GM18499 (cell line): Measurements from ENCODE around the gene APOC1.
"Not testable (repeated sequence)": the region's sequence is repeated elsewhere in the genome, so short reads cannot be mapped to it uniquely, and the experiment has no call there.

Experiments
- ATAC-seq: cut with Tn5 transposase; IDR thresholded peaks from one replicate; pipeline ENCODE4 v1.9.1; 2021; ENCODE audit warnings: moderate number of reproducible peaks; ENCODE audit not compliant: insufficient read depth, unreplicated experiment

APOC1 gene

GRCh38 chr19:44888335-44888734, 26.1 kb upstream of the APOC1 start:
- ATAC-seq = not testable (repeated sequence)

GRCh38 chr19:44889830-44890365, 24.5 kb upstream of the APOC1 start:
- no peak for ATAC-seq

DNA sequence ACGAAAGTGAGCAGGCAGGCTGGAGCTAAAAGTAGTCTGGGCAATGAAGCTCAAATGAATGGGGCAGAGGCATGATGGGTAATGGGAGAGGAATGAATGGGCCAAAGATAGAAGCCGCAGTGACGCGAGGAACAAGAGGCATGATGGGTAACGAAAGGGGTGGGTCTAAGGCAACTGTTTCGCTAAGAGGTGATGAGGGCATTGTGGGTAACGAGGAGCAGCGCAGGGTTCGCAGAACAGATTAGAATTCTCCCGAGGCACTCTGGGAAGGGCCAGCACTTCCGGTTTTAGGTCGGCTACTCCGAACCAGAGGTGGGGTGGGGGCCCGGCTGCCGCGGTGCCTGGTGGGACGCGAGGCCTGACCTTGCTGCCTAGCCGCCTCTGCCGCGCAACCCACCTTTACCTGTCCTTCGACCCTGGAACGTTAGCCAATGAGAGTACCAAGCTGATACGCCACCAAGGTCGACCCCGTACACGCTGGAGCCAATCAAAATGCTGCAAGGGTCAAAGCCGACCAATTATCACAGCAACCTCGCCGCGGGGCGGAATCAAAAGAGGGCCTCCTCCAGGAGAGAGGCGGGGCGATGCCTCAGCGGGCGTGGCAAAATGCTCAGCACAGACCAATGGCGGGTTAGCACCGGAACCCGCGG, 23.9 kb upstream of the APOC1 start:
- peak; percentile 73 for ATAC-seq

DNA sequence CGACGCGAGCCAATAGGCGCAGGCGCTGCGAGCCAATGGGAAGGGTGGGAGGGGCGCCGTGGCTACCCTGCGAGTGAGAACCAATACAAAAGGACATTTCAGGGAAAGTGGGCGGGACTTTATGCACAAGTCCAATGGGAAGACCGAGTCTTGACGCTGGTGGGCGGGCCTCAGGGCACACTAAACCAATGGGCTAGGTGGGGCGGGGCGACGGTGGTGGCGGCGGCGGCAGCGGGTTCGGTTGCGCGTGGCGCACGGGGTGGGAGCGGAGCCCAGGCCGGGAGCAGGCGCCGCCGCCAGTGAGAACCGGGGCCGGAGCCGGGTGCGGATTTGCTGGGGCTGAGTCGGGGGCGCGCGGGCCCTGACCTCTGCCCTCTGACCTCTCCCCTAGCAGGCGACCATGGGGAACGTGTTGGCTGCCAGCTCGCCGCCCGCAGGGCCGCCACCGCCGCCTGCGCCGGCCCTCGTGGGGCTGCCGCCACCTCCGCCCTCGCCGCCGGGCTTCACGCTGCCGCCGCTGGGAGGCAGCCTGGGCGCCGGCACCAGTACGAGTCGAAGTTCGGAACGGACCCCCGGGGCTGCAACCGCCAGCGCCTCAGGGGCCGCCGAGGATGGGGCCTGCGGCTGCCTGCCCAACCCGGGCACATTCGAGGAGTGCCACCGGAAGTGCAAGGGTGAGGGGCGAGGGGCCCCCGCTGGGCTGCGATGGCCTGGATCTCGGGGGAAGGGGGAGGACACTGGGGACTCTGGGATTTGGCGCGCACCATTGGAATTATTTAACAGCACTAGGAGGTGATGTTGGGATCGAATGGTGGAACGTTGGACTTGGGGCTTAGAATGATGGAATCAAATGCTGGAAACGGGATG, 23.2 kb upstream of the APOC1 start, which contains the start of gene TOMM40:
Gene TOMM40 (plus strand): TSS at position 239 of the 867 bp plus-strand sequence. CDS start 162 bp downstream, at position 401.
- ATAC-seq = peak; percentile 59

DNA sequence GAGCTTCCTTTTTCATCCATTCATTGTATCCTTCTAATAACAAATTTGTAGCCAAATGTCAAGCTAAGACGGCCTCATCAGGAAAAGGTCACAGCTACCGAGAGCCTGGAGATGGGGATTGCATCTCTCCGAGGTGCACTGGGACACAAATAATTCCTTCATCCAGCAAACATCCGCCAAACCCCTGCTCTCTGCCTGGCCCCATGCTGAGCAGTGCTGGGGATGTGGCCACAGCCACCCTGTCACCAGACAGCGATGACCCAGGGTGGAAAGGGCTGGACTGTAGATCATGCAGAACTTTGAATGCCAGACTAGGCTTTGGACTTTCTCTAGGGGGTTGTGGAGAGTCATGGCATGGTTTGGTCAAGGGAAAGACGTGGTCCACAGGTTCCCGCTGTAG, 21.5 kb upstream of the APOC1 start:
- ATAC-seq = no peak

DNA sequence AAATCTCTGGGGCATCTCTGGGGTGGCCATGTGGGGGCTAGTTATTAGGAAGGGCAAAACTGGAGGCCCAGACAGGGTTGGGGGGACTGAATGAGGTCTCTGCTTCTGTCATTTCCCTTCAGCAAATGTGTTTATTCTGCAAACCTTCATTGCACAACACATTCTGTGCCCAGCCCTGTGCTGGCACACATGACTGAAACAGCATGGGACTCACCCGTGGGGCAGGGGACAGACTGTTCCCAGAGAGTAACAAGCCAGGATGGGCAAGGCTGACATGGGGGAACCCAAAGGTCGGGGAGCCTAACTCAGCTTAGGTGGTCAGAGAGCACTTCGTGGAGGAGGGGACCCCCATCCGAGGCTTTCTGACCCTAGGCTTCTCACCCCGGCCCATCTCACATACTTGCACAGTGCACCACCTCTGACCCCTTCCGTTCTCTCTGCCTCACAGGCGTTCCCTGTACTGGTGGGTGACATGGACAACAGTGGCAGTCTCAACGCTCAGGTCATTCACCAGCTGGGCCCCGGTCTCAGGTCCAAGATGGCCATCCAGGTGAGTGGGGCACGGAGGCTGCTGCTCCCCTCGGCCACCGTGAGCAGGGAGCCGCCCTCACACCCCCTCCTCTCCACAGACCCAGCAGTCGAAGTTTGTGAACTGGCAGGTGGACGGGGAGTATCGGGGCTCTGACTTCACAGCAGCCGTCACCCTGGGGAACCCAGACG, 20.9 kb upstream of the APOC1 start:
- ATAC-seq = no peak

DNA sequence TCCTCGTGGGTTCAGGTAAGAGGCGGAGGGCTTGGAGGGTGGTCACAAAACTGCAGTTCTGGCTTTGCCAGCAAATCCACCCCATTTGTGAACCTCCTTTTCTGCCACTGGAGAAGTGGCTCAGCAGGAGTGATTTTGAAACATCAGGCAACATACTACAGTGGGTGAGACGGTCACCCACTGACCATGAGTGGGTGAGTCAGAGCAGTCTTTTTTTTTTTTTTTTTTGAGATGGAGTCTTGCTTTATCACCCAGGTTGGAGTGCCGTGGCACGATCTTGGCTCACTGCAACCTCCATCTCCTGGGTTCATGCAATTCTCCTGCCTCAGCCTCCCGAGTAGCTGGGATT, 20.4 kb upstream of the APOC1 start:
- no peak for ATAC-seq

GRCh38 chr19:44894946-44895345, 19.5 kb upstream of the APOC1 start:
- ATAC-seq = no peak

DNA sequence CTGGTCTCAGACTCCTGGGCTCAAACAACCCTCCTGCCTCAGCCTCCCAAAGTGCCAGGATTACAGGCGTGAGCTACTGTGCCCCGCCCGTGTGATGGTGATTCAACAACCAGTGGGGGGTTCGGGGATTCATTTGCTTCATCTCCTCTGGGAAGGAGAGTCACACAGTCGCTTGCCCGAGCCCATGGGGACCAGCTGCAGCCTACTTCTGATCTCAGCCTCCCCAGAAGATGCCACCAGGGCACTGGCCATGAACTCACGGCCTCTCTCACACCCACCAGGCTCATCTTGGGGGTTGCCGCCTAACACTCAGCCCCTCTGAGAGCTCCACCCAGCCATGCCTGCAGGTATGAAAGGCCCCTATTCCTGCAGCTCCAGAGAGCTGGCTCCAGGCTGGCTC, 16.6 kb upstream of the APOC1 start:
- no peak for ATAC-seq

- ATAC-seq = no peak
These were observed 13.8 kb upstream of the APOC1 start for GRCh38 chr19:44900328-44901244.

DNA sequence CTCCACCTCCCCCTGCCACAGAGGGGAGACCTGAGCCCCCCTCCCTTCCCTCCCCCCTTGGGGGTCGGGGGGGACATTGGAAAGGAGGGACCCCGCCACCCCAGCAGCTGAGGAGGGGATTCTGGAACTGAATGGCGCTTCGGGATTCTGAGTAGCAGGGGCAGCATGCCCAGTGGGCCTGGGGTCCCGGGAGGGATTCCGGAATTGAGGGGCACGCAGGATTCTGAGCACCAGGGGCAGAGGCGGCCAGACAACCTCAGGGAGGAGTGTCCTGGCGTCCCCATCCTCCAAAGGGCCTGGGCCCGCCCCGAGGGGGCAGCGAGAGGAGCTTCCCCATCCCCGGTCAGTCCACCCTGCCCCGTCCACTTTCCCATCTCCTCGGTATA, 11.2 kb upstream of the APOC1 start:
- ATAC-seq = no peak

DNA sequence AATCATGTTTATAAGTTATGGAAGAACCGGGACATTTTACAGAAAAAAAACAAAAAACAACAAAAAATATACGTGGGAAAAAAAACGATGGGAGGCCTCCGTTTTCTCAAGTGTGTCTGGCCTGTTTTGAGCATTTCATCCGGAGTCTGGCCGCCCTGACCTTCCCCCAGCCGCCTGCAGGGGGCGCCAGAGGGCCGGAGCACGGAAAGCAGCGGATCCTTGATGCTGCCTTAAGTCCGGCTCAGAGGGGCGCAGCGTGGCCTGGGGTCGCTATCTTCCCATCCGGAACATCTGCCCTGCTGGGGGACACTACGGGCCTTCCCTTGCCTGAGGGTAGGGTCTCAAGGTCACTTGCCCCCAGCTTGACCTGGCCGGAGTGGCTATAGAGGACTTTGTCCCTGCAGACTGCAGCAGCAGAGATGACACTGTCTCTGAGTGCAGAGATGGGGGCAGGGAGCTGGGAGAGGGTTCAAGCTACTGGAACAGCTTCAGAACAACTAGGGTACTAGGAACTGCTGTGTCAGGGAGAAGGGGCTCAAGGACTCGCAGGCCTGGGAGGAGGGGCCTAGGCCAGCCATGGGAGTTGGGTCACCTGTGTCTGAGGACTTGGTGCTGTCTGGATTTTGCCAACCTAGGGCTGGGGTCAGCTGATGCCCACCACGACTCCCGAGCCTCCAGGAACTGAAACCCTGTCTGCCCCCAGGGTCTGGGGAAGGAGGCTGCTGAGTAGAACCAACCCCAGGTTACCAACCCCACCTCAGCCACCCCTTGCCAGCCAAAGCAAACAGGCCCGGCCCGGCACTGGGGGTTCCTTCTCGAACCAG, 10.6 kb upstream of the APOC1 start:
- ATAC-seq = no peak

DNA sequence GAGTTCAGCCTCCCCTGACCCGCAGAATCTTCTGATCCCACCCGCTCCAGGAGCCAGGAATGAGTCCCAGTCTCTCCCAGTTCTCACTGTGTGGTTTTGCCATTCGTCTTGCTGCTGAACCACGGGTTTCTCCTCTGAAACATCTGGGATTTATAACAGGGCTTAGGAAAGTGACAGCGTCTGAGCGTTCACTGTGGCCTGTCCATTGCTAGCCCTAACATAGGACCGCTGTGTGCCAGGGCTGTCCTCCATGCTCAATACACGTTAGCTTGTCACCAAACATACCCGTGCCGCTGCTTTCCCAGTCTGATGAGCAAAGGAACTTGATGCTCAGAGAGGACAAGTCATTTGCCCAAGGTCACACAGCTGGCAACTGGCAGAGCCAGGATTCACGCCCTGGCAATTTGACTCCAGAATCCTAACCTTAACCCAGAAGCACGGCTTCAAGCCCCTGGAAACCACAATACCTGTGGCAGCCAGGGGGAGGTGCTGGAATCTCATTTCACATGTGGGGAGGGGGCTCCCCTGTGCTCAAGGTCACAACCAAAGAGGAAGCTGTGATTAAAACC, 9.9 kb upstream of the APOC1 start:
- ATAC-seq = no peak

GRCh38 chr19:44905437-44906160, 8.8 kb upstream of the APOC1 start, which contains the start of gene APOE:
Gene APOE (plus strand): TSS chr19:44905796. CDS start chr19:44906625, 829 bp downstream.
- no peak for ATAC-seq

DNA sequence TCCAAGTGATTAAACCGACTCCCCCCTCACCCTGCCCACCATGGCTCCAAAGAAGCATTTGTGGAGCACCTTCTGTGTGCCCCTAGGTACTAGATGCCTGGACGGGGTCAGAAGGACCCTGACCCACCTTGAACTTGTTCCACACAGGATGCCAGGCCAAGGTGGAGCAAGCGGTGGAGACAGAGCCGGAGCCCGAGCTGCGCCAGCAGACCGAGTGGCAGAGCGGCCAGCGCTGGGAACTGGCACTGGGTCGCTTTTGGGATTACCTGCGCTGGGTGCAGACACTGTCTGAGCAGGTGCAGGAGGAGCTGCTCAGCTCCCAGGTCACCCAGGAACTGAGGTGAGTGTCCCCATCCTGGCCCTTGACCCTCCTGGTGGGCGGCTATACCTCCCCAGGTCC, 6.8 kb upstream of the APOC1 start:
- no peak for ATAC-seq

DNA sequence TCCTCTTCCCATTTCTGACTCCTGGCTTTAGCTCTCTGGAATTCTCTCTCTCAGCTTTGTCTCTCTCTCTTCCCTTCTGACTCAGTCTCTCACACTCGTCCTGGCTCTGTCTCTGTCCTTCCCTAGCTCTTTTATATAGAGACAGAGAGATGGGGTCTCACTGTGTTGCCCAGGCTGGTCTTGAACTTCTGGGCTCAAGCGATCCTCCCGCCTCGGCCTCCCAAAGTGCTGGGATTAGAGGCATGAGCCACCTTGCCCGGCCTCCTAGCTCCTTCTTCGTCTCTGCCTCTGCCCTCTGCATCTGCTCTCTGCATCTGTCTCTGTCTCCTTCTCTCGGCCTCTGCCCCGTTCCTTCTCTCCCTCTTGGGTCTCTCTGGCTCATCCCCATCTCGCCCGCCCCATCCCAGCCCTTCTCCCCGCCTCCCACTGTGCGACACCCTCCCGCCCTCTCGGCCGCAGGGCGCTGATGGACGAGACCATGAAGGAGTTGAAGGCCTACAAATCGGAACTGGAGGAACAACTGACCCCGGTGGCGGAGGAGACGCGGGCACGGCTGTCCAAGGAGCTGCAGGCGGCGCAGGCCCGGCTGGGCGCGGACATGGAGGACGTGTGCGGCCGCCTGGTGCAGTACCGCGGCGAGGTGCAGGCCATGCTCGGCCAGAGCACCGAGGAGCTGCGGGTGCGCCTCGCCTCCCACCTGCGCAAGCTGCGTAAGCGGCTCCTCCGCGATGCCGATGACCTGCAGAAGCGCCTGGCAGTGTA, 6.2 kb upstream of the APOC1 start:
- ATAC-seq = no peak

DNA sequence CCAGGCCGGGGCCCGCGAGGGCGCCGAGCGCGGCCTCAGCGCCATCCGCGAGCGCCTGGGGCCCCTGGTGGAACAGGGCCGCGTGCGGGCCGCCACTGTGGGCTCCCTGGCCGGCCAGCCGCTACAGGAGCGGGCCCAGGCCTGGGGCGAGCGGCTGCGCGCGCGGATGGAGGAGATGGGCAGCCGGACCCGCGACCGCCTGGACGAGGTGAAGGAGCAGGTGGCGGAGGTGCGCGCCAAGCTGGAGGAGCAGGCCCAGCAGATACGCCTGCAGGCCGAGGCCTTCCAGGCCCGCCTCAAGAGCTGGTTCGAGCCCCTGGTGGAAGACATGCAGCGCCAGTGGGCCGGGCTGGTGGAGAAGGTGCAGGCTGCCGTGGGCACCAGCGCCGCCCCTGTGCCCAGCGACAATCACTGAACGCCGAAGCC, 5.6 kb upstream of the APOC1 start:
- ATAC-seq = no peak
